Effector memory CD4-positive, alpha-beta T cell (primary cell): ENCODE measurements around the gene CD96.

Experiments used
- DNase-seq, 3 donors: peaks; one replicate each; pipeline ENCODE4 v3.0.0-alpha.2; 2020
- H3K27ac ChIP-seq: 2 replicates; pipeline ENCODE4 v1.7.0; 2013; ENCODE audit warnings: mild to moderate bottlenecking, low read length, moderate library complexity; ENCODE audit not compliant: insufficient read depth, poor library complexity, severe bottlenecking
- H3K27me3 ChIP-seq: replicated peaks from 2 replicates; pipeline ENCODE4 v1.7.0; 2013; ENCODE audit warnings: mild to moderate bottlenecking, low read length; ENCODE audit not compliant: insufficient read depth, control insufficient read depth, poor library complexity, severe bottlenecking
- H3K36me3 ChIP-seq: 2 replicates; pipeline ENCODE4 v1.7.0; 2013; ENCODE audit warnings: mild to moderate bottlenecking, low read length, moderate library complexity; ENCODE audit not compliant: control insufficient read depth, insufficient read depth
- H3K4me1 ChIP-seq: 2 replicates; pipeline ENCODE4 v1.7.0; 2013; ENCODE audit warnings: low read length, mild to moderate bottlenecking; ENCODE audit not compliant: control insufficient read depth, insufficient read depth, poor library complexity, severe bottlenecking
- H3K4me3 ChIP-seq: 2 replicates; pipeline ENCODE4 v1.7.0; 2013; ENCODE audit warnings: low read length, low read depth, mild to moderate bottlenecking; ENCODE audit not compliant: insufficient read depth, poor library complexity, severe bottlenecking
- H3K9me3 ChIP-seq: 2 replicates; pipeline ENCODE4 v1.7.0; 2013; ENCODE audit warnings: mild to moderate bottlenecking, low read length, moderate library complexity; ENCODE audit not compliant: control insufficient read depth

The CD96 gene

DNA sequence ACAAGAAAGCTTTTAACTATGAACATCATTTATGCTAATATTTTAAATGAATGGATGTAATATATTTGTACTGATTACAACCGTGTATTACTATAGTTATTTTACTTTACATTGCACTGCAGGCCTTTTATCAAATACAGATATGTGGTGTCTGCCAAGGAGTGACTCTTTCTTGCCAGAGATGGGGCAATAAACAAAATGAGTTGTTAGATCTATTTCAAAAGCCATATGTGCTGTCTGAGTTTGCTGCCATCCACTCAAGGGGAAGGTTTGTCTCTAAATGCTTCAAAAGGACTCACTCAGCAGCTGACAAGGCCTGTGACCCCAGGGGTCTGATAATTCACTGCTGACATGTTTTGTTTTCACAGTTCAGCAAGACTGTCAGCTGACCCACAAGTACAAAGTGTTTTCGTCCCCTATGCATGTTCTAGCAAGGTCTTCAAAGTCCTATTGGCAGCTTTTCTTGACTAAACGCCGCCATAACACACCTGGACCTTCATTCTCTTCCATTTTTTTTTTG is 94.4 kb downstream of the CD96 start:
- no peaks in the 10 kb centered on the region for H3K4me1 ChIP-seq
- H3K9me3 ChIP-seq, result no peaks in the 10 kb centered on the region
- H3K4me3 ChIP-seq, result no peak overlapping the region
- H3K36me3 ChIP-seq, result peaks cover 27% of the 10 kb centered on the region
- no peak for DNase-seq
- H3K27ac ChIP-seq, result no peak overlapping the region
- no peaks in the 10 kb centered on the region for H3K27me3 ChIP-seq

DNA sequence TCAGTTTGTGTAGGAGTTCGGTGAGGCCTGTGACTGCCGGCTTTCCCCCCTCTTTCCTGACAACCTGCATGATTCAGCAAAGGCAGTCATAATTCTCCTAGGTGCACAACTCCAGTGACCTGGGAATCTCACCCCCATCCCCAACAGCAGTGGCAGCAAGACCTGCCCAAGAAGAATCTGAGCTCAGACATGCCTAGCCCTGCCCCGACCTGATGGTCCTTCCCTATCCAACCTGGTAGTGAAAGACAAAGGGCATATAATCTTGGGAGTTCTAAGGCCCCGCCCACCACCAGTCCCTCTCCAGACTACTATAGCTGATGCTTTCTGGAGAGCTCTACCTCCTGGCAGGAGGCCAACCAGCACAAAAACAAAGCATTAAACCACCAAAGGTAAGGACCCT is 97.3 kb downstream of the CD96 start:
- H3K4me3 ChIP-seq, result no peak overlapping the region
- no peaks in the 10 kb centered on the region for H3K4me1 ChIP-seq
- H3K27ac ChIP-seq, result no peak overlapping the region
- DNase-seq, result no peak
- H3K36me3 ChIP-seq, result peaks cover 27% of the 10 kb centered on the region
- H3K27me3 ChIP-seq, result no peaks in the 10 kb centered on the region
- H3K9me3 ChIP-seq, result no peaks in the 10 kb centered on the region

DNA sequence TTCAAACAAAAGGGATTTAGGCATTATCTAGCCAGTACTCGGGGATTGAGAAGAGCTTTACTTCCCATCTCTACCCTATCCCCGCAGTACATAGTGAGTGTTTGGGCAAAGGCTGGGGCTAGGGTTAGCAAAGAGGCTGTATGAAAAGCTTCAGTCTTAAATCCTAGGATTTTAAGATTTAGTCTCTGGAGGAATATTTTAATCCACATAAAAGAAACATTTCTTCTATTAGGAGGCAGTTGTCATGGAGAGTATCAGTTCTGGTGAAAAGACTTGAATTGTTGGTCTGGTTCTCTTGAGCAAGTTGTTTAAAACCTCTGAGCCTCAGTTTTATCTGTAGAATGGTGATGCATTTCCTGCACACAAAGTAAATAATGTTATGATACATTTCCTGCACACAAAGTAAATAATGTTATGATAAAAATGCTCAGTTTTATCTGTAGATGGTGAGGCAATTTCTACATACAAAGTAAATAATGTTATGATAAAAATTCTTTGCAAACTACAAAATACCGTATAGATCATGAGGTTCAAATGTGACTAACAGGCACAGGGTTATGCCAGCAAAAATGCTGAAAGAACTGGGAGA is 107.1 kb downstream of the CD96 start:
- peaks cover 38% of the 10 kb centered on the region for H3K36me3 ChIP-seq
- DNase-seq, result no peak
- no peaks in the 10 kb centered on the region for H3K9me3 ChIP-seq
- no peak overlapping the region for H3K4me3 ChIP-seq
- no peak overlapping the region for H3K27ac ChIP-seq
- H3K4me1 ChIP-seq, result no peaks in the 10 kb centered on the region
- no peaks in the 10 kb centered on the region for H3K27me3 ChIP-seq

DNA sequence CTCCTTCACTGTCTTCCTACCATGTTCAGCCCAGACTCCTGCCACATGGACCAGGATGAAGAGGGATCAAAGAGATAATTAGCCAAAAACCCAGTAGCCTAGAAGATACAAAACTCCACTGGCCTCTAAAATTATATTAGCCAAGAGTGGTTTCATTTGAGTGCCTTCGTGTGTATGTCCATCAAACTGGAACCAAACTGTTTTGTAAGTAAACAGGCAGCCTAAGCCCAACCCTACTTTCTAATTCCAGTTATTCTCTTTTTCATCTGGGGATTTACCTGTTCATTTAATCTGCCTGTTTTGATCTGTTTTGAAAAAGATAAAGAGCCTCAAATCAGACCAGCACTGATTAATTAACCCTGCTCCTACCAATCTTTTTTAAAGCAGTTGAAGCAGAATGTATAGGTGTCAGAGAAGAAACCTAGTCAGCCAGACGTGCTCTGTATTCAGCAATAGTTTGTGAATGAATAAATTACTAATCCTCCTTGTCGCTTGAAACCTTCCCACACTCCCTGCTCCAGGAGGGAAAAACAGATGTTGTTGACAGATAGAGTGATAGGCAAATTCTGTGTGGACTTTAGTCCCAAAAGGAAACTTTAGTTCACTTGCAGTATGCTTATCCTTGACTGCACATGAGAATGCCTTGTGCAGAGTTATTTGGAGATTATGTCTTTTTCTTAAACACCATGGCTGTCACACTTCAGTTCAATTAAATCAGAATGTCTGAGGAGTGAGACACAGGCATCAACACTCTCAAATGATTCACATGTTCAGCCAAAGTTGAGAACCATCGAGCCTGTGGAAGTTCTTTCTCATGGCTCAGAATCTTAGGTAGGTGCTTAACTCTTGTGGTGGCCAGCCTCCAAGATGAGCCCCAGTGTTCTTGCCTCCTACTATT is 108.6 kb downstream of the CD96 start:
- no peaks in the 10 kb centered on the region for H3K9me3 ChIP-seq
- no peaks in the 10 kb centered on the region for H3K4me1 ChIP-seq
- H3K27me3 ChIP-seq, result no peaks in the 10 kb centered on the region
- H3K27ac ChIP-seq, result no peak overlapping the region
- H3K4me3 ChIP-seq, result no peak overlapping the region
- DNase-seq, result no peak
- peaks cover 46% of the 10 kb centered on the region for H3K36me3 ChIP-seq

DNA sequence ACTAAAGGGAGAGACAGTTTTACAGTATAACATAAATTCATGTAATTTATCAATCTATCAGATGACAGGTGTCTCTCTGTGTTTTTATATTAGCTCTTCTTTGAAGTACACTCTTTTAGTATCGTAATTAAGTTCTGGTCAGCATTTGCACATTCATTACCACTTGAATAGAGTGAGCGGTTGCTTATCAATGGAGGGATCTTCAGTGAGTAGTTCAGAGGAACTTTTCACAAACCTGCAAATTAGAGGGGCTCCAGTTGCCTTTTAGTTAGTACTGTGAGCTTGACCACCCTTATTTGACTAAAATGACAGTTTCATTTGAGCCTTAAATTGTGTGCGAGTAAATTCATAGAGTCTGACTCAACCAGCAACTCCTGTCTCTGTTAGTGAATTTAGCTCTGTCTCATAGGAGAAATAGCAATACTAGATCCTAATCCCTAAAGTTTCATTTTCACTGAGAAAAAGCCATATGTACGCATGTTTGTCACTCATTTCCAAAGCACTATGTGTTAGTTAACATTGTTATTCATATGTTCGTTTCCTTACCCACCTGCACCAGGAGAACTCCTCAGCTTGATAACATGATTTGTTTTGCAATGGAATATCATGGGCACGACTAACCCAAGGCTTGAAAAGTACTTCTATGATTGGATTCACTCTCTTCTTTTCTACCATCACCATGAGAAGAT is 110.6 kb downstream of the CD96 start:
- Histone ChIP-seq H3K4me3 (no peak overlapping the region), H3K27me3 (no peaks in the 10 kb centered on the region), H3K36me3 (peaks cover 39% of the 10 kb centered on the region), H3K27ac (no peak overlapping the region), H3K9me3 (no peaks in the 10 kb centered on the region), H3K4me1 (no peaks in the 10 kb centered on the region)
- no peak for DNase-seq

DNA sequence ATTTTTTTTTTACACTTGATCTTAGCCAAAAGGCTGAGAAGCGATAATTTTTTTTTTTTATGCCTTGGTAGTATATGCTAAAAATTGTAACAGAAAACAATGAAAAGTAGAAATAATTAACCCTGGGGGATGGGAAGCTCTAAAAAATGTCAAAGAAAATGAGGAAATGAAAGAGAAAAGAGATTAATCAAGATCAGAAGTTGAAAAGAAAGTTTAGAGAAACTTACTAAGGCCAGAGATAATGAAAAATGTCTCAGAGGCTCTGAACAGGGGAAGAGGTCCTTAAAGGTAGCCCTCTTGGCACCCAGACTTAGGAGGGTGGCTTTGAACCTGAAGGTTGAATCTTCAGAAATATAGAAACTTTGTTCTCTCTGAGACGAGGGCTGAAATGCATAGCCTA is 111.8 kb downstream of the CD96 start:
- H3K9me3 ChIP-seq, result no peaks in the 10 kb centered on the region
- peaks cover 37% of the 10 kb centered on the region for H3K36me3 ChIP-seq
- H3K4me1 ChIP-seq, result no peaks in the 10 kb centered on the region
- no peak overlapping the region for H3K4me3 ChIP-seq
- no peak overlapping the region for H3K27ac ChIP-seq
- no peak for DNase-seq
- no peaks in the 10 kb centered on the region for H3K27me3 ChIP-seq

DNA sequence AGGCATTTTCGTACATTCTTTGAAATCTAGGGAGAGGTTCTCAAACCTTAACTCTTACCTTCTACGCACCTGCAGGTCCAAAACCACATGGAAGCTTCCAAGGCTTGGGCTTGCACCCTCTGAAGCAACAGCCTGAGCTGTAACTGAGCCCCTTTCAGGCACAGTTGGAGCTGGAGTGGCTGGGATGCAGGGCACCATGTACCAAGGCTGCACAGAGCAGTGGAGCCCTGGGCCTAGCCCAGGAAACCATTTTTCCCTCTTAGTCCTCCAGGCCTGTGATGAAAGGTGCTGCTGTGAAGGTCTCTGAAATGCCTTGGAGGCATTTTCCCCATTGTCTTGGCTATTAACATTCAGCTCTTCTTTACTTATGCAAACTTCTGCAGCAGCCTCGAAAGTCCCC is 120.0 kb downstream of the CD96 start:
- no peak for DNase-seq
- H3K4me1 ChIP-seq, result peaks cover 2% of the 10 kb centered on the region
- no peak overlapping the region for H3K27ac ChIP-seq
- no peak overlapping the region for H3K4me3 ChIP-seq
- no peaks in the 10 kb centered on the region for H3K27me3 ChIP-seq
- peaks cover 19% of the 10 kb centered on the region for H3K36me3 ChIP-seq
- H3K9me3 ChIP-seq, result peaks cover 5% of the 10 kb centered on the region

DNA sequence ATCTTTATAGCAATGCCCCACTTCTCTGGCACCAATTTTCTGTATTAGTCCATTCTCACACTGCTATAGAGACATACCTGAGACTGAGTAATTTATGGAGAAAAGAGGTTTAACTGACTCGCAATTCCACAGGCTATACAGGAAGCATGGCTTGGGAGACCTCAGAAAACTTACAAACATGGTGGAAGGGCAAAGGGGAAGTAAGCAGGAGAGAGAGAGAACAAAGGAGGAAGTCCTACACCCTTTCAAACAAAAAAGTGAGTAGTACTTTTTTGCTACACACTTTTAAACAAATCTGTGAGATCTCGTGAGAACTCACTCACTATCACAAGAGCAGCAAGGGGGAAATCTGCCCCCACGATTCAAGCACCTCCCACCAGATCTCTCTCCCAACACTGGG is 120.9 kb downstream of the CD96 start:
- no peak for DNase-seq
- no peaks in the 10 kb centered on the region for H3K27me3 ChIP-seq
- H3K4me3 ChIP-seq, result no peak overlapping the region
- peaks cover 19% of the 10 kb centered on the region for H3K36me3 ChIP-seq
- peaks cover 5% of the 10 kb centered on the region for H3K9me3 ChIP-seq
- peaks cover 9% of the 10 kb centered on the region for H3K4me1 ChIP-seq
- H3K27ac ChIP-seq, result no peak overlapping the region

DNA sequence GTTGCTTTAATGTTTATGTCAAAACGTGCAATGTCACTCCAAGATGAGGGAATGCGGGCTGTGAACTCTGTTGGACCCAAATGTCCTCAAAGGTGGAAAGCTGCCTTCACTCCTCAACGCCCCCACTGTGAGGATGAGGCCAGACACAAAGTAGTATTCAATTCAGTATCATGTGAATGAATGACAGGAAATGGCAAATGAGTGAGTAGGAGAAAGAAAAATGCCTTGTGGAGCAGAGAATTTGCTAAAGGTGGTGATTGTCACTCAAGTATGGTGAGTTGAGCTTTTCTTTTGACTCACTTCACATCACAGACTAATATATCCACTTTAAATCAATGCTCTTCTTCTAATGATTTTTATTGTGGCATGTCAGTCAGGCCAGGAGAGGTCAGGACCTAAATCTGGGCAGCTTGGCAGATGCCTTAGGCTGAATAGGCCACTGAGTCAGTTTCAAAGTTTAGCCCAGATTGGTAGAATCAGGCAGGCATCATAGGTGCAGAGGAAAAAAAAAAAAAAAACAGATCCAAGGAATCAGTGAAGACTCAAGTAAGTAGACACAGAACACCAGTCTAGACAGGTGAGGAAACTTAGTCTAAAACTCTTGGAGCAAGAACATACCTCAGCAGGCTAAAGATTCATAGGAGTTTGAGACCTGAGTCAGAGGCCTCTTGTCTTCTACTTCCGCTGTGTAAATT is 124.2 kb downstream of the CD96 start:
- Histone ChIP-seq H3K27ac (no peak overlapping the region), H3K36me3 (peaks cover 15% of the 10 kb centered on the region), H3K9me3 (no peaks in the 10 kb centered on the region), H3K4me3 (no peak overlapping the region), H3K4me1 (peaks cover 20% of the 10 kb centered on the region), H3K27me3 (no peaks in the 10 kb centered on the region)
- DNase-seq, result no peak
